IPS-18a (cell line): Measurements from ENCODE around the gene ARMC7.
"Not testable (repeated sequence)": the region's sequence is repeated elsewhere in the genome, so short reads cannot be mapped to it uniquely, and the experiment has no call there.

ENCODE experiments used
- H3K27ac ChIP-seq: one replicate; pipeline ENCODE4 v1.5.1; 2013; ENCODE audit warnings: low read length
- H3K27me3 ChIP-seq: one replicate; pipeline ENCODE4 v1.6.1; 2013; ENCODE audit warnings: mild to moderate bottlenecking, low read length; ENCODE audit not compliant: control insufficient read depth, insufficient read depth
- H3K36me3 ChIP-seq: one replicate; pipeline ENCODE4 v1.6.1; 2013; ENCODE audit warnings: low read depth, low read length; ENCODE audit not compliant: control insufficient read depth
- H3K4me1 ChIP-seq: one replicate; pipeline ENCODE4 v1.6.1; 2013; ENCODE audit warnings: low read depth, low read length; ENCODE audit not compliant: control insufficient read depth
- H3K4me3 ChIP-seq: one replicate; pipeline ENCODE4 v1.5.1; 2013; ENCODE audit warnings: low read length
- H3K9ac ChIP-seq: one replicate; pipeline ENCODE4 v1.6.1; 2013; ENCODE audit warnings: mild to moderate bottlenecking, low read length, moderate library complexity
- H3K9me3 ChIP-seq: one replicate; pipeline ENCODE4 v1.6.1; 2013; ENCODE audit warnings: low read depth, low read length; ENCODE audit not compliant: control insufficient read depth

The ARMC7 gene

DNA sequence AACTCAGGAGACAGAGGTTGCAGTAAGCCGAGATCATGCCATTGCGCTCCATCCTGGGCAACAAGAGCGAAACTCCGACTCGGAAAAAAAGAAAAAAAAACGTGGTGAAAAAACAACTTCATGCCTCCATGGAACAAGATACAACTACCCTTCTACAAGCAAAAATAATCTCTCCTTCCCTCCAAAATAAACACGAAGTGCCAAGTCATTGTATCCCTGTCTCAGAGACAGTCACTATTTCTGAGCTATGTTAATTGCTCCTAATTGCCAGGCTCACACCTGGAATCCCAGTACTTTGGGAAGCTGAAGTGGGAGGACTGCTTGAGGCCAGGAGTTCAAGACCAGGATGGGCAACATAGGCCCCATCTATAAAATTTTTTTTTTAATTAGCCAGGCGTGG is 41.0 kb upstream of the ARMC7 start:
- H3K9me3 ChIP-seq: no peaks in the 10 kb centered on the region
- peaks cover 15% of the 10 kb centered on the region for H3K36me3 ChIP-seq
- H3K4me1 ChIP-seq: no peaks in the 10 kb centered on the region
- H3K4me3 ChIP-seq: no peak overlapping the region
- H3K27me3 ChIP-seq: no peaks in the 10 kb centered on the region
- no peak overlapping the region for H3K27ac ChIP-seq
- no peak overlapping the region for H3K9ac ChIP-seq

DNA sequence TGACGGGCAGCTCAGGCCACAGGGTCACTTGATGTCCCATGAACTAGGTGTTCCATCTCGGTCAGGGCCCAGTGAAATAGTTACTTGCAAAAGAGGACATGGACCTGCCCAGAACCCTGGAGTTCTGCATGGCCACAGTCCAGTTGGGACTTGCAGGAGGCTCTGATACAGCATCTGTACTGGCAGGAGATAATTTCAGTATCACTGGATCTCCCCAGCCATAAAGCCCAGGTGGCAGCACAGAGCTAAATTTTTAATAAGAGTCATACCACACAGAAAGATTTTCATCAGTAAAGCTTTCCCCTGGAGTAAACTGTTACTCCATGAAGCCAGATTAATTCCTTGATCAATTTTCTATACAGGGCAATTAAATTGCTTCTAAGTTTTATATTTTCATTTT is 40.0 kb upstream of the ARMC7 start:
- no peak overlapping the region for H3K27ac ChIP-seq
- no peaks in the 10 kb centered on the region for H3K4me1 ChIP-seq
- H3K36me3 ChIP-seq: peaks cover 5% of the 10 kb centered on the region
- no peak overlapping the region for H3K4me3 ChIP-seq
- no peak overlapping the region for H3K9ac ChIP-seq
- H3K27me3 ChIP-seq: no peaks in the 10 kb centered on the region
- no peaks in the 10 kb centered on the region for H3K9me3 ChIP-seq

DNA sequence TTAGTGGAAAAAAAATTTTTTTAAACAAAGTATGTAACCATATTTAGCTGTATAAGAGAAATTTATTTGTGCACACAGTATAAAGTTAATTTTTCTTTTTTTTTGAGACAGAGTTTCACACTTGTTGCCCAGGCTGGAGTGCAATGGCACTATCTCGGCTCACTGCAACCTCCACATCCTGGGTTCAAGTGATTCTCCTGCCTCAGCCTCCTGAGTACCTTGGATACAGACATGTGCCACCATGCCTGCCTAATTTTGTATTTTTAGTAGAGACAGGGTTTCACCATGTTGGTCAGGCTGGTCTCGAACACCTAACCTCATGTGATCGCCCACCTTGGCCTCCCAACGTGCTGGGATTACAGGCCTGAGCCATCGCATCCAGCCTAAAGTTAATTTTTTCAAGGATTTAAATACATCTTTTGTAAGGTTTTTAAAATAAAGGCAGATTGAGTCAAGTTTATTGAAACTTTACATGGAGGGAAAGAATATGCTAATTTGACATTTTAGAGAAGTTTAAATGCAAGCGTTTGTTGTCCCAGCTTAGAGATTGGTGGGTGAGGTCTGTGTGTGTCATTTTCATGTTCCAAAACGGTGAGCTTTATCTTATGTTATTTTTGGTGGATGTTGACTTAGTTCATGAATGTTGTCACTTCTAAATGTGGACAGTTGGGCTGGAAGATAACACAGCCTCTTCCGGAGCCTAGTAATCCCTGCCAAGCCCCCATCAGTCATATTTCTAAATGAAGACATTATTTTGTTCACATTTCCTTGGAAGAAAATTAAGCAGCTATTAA is 38.1 kb upstream of the ARMC7 start:
- H3K9ac ChIP-seq, H3K4me1 ChIP-seq, H3K27me3 ChIP-seq, H3K36me3 ChIP-seq, H3K9me3 ChIP-seq, H3K4me3 ChIP-seq, H3K27ac ChIP-seq: not testable (repeated sequence)

DNA sequence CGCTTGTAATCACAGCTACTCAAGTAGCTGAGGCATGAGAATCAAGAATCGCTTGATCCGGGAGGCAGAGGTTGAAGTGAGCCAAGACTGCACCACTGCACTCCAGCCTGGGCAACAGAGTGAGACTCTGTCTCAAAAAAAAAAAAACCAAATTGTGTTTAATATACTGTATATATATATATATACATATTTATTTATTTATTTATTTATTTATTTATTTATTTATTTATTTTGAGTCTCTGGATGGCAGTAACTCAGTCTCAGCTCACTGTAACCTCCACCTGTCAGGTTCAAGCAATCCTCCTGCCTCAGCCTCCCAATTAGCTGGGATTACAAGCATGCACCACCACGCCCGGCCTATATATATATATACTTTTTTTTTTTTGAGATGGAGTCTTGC is 36.9 kb upstream of the ARMC7 start:
- not testable (repeated sequence) for H3K9ac ChIP-seq, H3K9me3 ChIP-seq, H3K27ac ChIP-seq, H3K4me3 ChIP-seq, H3K4me1 ChIP-seq, H3K36me3 ChIP-seq, H3K27me3 ChIP-seq

DNA sequence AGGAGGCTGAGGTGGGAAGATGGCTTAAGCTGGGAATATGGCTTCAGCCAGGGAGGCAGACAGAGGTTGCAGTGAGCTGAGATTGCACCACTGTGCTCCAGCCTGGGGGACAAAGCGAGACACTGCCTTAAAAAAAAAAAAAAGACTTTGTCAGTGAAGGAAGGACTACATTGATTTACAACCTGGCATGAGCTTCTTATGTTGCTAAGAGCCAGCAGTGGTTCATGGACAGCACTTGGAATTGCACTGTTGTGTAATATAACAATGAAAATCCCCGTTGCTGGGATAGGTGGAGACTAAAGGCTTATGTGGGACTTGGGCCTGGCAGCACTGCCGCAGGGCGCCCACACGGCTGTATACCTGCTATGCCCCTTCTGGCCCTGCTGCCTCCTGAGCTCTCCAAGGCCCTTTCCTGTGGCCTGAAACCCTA is 36.1 kb upstream of the ARMC7 start:
- Histone ChIP-seq H3K36me3 (no peaks in the 10 kb centered on the region), H3K9me3 (no peaks in the 10 kb centered on the region), H3K4me1 (peaks cover 3% of the 10 kb centered on the region), H3K4me3 (no peak overlapping the region), H3K27ac (no peak overlapping the region), H3K9ac (no peak overlapping the region), H3K27me3 (no peaks in the 10 kb centered on the region)

DNA sequence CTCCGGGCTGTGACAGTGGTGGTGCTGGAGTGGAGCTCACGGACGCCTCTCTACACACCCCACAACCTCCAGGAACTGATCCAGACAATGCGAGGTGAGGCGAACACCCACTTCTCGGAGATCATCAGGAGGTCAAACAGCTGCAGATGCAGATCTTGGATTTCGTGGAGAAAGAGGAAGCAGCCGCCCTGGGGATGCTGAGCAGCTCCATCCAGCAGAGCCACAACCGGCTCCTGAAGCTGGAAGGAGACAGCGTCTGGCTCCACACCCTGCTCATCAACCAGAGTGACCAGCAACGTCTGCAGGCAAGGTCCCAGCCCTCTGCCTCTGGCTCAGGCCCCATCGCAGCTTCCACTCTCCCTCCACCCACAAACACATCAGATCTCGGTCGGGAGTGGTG is 35.2 kb upstream of the ARMC7 start:
- no peak overlapping the region for H3K4me3 ChIP-seq
- H3K36me3 ChIP-seq: no peaks in the 10 kb centered on the region
- no peak overlapping the region for H3K27ac ChIP-seq
- peaks cover 3% of the 10 kb centered on the region for H3K4me1 ChIP-seq
- H3K27me3 ChIP-seq: no peaks in the 10 kb centered on the region
- no peak overlapping the region for H3K9ac ChIP-seq
- no peaks in the 10 kb centered on the region for H3K9me3 ChIP-seq

DNA sequence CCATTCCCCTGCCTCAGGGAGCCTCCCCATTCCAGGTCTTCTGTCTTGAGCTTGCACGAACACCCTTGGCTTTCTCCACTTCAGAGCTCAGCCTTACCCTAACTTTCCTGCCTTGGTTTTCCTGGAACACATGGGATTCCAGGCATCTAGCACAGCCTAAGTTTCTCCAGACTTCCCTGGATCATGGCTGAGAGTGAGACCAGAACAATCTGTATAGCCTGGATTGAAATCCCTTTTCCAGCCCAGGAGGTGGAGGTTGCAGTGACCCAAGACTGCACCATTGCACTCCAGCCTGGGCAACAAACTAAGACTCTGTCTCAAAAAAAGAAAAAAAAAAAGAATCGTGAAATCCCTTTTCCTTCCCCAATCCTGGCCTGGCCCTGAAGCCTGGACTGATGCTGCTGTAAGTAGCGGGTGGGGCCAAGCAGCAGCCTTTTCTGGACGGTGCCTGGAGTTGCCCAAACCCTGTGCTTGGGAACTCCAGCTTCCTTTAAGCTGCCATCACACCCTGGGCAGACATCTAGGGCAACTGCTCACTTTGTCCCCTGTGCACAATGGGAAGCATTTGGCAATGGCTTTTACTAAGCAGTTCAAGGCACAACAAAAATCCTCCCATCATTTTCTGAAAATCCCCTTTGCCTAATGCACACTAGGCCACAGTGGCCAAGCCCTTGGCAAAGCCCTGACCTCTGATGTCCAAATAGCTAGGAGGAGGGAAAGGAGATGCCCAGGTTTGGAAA is 34.0 kb upstream of the ARMC7 start:
- Histone ChIP-seq H3K9me3 (no peaks in the 10 kb centered on the region), H3K4me1 (peaks cover 3% of the 10 kb centered on the region), H3K27ac (no peak overlapping the region), H3K36me3 (no peaks in the 10 kb centered on the region), H3K4me3 (no peak overlapping the region), H3K9ac (no peak overlapping the region), H3K27me3 (no peaks in the 10 kb centered on the region)

DNA sequence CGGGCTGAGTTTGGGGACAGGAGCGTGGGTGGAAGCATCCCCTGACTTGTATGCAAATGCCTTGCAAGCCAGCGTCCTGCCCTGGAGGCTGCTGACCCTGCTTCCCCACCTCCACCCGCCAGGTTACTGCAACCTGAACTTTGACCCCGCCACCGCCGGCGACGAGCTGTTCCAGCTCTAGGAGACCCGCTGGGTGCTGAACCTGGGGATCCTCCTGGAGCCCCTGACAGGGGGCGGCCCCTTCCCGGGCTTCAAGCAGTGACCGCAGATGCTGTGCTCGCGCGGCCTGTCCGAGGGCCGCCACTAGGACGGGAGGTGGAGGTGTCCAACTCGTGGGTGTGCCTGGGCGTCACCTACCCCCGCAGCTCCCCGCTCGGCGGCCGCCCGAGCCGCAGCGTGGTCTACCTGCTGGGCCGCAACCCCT is 32.7 kb upstream of the ARMC7 start:
- Histone ChIP-seq H3K36me3 (no peaks in the 10 kb centered on the region), H3K4me1 (peaks cover 3% of the 10 kb centered on the region), H3K4me3 (no peak overlapping the region), H3K27ac (no peak overlapping the region), H3K9ac (no peak overlapping the region), H3K9me3 (no peaks in the 10 kb centered on the region), H3K27me3 (no peaks in the 10 kb centered on the region)

DNA sequence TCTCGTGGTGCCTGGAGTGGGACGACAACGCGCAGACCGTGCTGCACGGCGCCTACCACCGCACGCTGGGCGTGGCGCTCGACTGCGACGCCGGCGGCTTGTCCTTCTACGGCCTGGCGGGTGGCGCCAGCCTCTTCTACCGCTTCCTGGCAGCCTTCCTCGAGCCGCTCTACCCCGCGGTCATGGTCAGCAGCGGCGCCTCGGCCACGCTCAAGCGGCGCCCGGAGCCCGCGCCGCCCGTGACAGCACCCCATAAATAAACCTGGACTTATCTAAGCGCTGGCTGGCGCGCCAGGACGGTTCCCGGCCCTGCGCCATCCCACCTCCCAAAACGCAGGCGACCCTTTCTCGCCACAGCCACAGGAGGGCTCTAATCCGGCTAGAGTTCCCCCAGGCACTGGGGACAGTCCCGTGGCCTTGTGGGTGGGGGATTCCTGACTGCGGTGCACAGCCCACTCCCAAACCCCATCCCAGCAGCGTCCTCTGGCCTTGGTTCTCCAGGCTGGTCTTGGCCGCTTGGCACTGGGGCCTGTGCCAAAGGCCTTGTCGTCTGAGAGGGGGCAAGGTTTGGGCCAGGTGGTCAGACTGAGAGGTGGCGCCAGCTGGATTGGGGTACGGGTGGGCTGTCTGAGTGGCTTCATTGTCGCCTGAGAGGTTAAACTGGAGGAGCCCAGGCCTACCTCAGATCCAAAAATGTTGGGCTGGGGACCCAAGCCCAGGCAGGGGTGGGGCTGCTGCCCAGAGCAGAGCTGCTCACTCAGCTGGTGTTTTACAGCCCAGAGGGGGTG is 32.1 kb upstream of the ARMC7 start:
- Histone ChIP-seq H3K9ac (no peak overlapping the region), H3K4me1 (peaks cover 3% of the 10 kb centered on the region), H3K27ac (no peak overlapping the region), H3K27me3 (no peaks in the 10 kb centered on the region), H3K9me3 (no peaks in the 10 kb centered on the region), H3K36me3 (no peaks in the 10 kb centered on the region), H3K4me3 (no peak overlapping the region)

DNA sequence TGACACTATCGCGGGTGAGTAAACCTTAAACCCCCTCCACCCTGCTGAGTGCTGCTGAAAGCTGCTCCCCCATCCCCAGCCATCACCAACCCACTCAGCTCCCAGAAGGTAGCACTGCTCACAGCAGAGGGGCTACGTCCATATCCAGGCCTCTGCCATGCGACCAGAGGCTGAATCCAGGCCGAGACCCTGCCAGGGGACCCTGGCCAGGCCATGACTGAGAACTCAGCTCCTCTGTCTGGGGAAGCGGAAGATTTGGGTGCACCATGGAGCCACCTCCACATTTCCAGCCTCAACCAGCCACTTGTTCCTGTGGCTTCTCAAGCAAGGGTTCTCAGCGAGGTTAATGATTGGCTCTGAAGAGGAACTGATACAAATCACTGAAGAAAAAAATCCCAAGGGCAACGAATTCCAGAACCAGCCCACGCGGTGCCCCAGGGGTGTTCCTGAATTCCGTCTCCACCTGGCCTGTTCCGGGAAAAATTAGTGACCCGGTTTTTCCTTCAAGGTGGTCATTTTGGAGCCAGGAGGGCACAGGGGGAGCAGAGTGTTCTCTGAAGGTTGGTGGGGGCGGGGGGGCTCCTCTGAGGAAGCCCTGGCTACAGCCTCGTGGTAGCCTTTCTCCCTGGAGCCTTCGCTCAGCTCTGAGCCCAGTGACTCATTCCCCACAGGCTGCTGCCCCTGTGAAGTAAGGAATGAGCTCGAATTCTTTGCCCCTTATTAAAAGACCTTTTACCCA is 31.3 kb upstream of the ARMC7 start:
- Histone ChIP-seq H3K4me1 (peaks cover 3% of the 10 kb centered on the region), H3K27ac (no peak overlapping the region)

DNA sequence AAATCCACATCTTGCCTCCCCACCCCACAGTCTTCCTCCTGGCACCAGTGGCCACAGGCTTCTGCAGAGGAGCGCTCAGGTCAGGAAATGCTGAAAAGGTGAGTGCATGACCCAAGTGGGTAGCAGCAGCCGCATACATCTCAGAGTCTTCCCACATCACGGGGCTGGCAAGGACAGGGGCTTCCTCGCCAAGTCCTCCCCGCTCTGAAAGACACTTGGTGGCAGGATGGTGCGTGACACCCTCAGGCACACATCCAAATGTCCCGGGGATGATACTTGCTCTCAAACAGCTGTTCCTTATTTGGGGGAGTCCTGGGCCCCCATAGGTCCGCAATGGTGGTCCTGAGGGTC is 30.8 kb upstream of the ARMC7 start:
- Histone ChIP-seq H3K4me1 (peaks cover 3% of the 10 kb centered on the region), H3K27me3 (no peaks in the 10 kb centered on the region), H3K27ac (no peak overlapping the region), H3K36me3 (no peaks in the 10 kb centered on the region), H3K9me3 (no peaks in the 10 kb centered on the region), H3K4me3 (no peak overlapping the region), H3K9ac (no peak overlapping the region)

More for the DNA sequence above, 31.3 kb upstream of the ARMC7 start:
- H3K9ac ChIP-seq: no peak overlapping the region
- no peaks in the 10 kb centered on the region for H3K36me3 ChIP-seq
- no peaks in the 10 kb centered on the region for H3K27me3 ChIP-seq
- no peaks in the 10 kb centered on the region for H3K9me3 ChIP-seq
- H3K4me3 ChIP-seq: no peak overlapping the region
